GM21528 (cell line): Measurements from ENCODE around the gene LMO2.
"Not testable (repeated sequence)": the region's sequence is repeated elsewhere in the genome, so short reads cannot be mapped to it uniquely, and the experiment has no call there.

Source experiments
- ATAC-seq: cut with Tn5 transposase; IDR thresholded peaks from one replicate; pipeline ENCODE4 v1.9.1; 2021; ENCODE audit warnings: mild to moderate bottlenecking, moderate library complexity; ENCODE audit not compliant: unreplicated experiment, low FRiP score

The LMO2 gene

DNA sequence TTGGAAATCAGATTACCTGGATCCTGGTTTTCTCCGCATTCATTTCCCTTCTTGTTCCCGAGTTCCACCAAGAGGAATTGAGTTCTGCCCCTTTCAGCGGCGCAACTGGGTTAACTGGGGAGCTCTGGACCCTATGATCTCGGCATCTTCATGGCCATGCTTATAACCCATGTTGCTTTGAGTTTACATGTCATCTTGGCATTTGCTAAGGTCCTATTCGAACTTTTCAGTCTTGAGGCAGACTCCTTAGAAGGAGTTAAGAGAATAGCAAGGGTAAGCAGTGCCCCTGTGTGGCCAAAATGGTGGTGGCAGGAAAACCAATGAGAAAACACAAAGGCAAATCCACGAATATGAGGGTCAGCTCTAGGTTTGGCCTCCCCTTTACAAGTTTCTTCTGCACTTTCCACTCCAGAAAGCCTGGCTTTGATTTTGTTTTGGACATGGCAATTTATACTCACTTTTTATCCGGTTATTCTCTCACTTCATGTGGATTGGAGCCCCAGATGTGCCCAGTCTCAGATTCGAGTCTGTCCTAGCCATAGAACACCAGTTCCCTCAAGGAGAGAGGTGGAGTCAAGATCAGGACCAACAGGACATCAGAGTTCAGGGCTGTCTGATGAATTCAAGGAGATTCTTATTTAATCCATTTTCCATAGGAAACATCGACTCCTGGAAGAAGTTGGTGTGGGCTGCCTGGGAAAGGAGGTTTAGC, 62.3 kb downstream of the LMO2 start:
- no peak for ATAC-seq

DNA sequence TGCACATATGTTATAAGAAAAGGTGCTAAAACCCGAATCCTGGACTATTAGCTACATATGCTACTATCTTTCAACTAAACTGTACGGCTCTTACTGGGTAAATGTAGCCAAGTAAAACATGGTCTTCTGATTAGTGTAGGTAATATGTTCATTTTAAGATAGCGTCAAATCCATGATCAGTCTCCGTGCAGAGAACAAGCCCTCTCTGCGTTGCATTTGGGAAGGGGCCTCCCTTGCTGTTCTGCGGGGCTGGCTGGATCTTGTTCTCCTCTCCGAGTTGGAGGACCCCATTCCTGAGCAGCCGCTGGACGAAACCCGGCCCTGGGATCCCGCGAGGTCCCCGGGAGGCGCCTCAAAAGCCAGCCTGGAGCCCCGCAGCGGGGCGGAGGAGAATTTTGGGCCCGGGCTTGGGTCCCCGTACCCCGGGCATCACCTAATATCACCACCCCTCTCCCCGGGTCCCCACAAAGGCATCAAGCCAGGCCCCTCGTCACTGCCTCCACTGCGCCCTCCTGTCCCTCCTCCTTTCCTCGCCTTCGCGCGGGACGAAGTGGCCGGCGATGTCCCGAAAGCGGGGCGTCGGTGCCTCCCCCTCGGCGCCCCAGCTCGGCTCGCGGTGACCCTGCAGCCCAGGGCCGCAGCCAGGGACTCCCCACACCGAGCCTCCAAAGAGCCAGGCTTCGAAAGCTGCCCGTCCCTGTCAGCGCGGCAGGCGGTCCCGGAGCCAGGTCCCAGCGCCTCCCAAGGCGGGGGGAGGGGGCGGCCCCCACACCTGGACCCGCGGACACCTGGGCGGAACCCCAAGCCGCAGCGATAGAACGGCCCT, 63.1 kb downstream of the LMO2 start:
- ATAC-seq, result no peak

DNA sequence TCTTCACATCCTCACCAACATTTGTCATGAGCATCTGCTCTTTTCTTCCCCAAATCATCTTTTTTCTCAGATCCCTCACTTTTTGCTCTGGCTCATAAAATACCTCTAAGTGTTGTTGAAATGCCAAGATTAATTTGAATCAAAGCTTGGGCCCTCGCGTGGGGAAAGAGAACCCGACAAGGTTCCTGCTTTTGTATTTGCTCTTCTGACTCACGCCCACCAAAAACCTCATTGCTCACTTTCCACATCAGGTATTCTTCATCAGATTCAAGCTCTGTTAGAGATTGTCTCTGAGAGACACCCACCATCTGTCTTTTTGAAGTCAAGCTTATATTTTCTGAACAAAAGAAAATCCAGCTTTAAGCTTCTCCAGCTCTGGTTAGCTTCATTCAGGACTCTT, 64.7 kb downstream of the LMO2 start:
- no peak for ATAC-seq

DNA sequence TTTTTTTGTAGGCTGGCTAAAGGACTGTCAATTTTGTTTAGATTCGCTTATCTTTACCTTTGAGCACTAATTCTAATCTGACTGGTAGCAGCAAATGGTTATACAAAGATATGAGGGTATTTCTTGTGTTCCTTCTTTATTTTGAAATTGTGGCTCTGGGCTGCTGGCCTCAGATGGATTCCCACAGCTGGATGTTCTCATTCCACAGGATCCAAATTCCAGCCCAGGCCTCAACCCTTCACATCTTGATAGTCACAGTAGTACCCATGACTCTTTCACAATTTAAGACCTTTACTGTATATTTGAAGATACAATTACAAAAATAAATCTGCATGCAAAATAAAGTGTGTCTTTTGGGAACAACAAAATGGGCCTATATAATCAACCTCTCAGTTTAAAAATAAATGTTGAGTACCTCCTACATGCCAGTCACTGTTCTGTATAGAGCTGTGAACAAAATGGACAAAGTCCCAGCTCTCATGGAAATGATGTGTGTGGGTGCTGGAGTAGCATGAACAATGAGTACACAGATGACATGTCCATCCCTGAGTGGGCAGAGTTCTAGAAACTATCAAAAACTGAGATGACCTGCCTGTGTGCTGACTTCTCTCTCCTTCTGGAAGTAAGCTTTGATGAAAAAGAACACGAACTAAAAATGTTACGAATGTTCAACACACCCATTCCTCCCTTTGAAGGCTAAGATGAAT, 65.9 kb downstream of the LMO2 start:
- no peak for ATAC-seq

DNA sequence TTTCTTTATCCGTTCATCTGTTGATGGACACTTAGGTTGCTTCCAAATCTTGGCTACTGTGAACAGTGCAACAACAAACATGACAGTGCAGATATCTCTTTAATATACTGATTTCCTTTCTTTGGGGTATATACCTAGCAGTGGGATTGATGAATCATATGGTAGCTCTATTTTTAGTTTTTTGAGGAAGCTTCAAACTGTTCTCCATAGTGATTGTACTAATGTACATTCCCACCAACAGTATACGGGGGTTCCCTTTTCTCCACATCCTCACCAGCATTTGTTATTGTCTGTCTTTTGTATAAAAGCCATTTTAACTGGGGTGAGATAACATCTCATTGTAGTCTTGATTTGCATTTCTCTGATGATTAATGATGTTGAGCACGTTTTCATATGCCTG, 68.9 kb downstream of the LMO2 start:
- ATAC-seq, result not testable (repeated sequence)

DNA sequence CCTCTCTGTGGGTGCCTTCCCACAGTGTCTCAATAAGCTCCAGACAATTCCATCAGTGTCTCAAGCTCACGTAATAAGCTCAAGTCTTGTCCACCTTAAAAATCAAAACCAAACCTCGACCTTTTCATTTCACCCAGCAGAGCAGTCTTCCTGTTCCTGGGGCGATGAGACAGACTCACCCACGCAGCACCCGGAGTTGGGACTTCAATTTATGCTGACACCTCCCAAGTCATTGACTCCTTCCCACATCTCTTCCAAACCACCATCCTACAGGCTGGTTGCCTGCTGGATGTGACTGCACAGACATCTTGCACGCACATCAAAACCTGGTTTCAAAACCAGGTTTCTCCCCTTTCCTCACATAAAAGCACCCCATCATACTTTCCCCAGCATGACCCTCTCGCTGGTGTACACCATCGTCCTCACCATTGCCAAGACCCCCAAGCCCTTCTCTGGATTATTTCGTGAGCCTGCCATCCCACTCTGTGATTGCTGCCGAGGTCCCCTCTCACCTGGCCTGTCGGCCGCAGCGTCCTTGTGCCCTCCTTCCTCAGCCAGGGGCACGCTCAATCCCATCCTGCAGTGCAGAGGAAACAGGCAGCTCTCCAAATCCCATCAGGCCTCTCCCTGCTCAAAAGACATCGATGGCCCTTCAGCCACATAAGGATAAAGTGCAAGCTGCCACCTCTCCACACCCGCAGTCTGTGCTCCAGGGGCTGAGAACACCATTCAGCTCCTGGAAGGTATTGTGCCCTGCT, 72.4 kb downstream of the LMO2 start:
- ATAC-seq, result no peak
